Measurements from ENCODE around the gene NTN5. TPM values are rescaled to one million over a fixed set of nuclear protein-coding genes. Genes with fewer than 3 reads are reported as not detected.
A peak's percentile ranks its signal among the peaks of the same experiment; 100 is the strongest.

The NTN5 gene
- total and polyA plus RNA-seq, 10 of the 15 experiments (the other 5 are each of a cell fraction or from before 2014, with no cell fraction given): 0.07 to 0.22 TPM; not detected in 8

- no peak for TF ChIP-seq ATF2 (IDR thresholded peaks at IDR 0.05; ENCODE audit: low read length)
- peak; percentile 15 for TF ChIP-seq RELA (IDR thresholded peaks at IDR 0.05; ENCODE audit: borderline replicate concordance, partially characterized antibody)
- TF ChIP-seq RAD21 (IDR thresholded peaks at IDR 0.05; ENCODE audit: insufficient read depth, low read depth, low read length): no peak
These were observed 47.9 kb upstream of the NTN5 start (continued) for GRCh38 chr19:48720613-48721296.

- H3K27me3 ChIP-seq (replicated peaks in 1 of 2; ENCODE audit: control insufficient read depth in 2 of 2, insufficient read depth in 2 of 2, low read length in 1 of 2): no peaks in the 10 kb centered on the region
- no peak overlapping the region for H3K27ac ChIP-seq (ENCODE audit: control insufficient read depth, insufficient read depth)
These were observed 47.4 kb upstream of the NTN5 start for GRCh38 chr19:48720251-48720612.

More at GRCh38 chr19:48720251-48720612, 47.4 kb upstream of the NTN5 start:
- CTCF ChIA-PET: interaction anchor here (1.4 to 2.7 kb wide), 2 partner anchors 46 to 74 kb away, joined by 4 to 11 read pairs; partner anchors contain the start of gene CA11
- SMC1A ChIA-PET (ENCODE audit: uncharacterized antibody, unreplicated experiment): interaction anchor here (0.8 kb wide), 3 partner anchors 19 to 273 kb away, joined by 3 to 4 read pairs (median 3); partner anchors contain the start of gene RUVBL2
- ATAC-seq: peak; percentile 46
- no peaks in the 10 kb centered on the region for H4K20me1 ChIP-seq (ENCODE audit: control insufficient read depth, insufficient read depth)
- H3K9me3 ChIP-seq (replicated peaks; ENCODE audit: control insufficient read depth, insufficient read depth, low read length): no peaks in the 10 kb centered on the region
- H3K79me2 ChIP-seq (ENCODE audit: control insufficient read depth, insufficient read depth, low read length): no peaks in the 10 kb centered on the region
- peak; percentile 11 for TF ChIP-seq MEF2B (IDR thresholded peaks at IDR 0.05; ENCODE audit: partially characterized antibody, poor library complexity, severe bottlenecking)
- TF ChIP-seq KAT2A (conservative IDR thresholded peaks at IDR 0.05; ENCODE audit: control insufficient read depth, low read depth, low read length): no peak
- TF ChIP-seq HDGF (IDR thresholded peaks at IDR 0.05): no peak
- TF ChIP-seq NBN (IDR thresholded peaks at IDR 0.05): no peak
- WGBS (ENCODE audit: insufficient coverage, insufficient replicate concordance, low lambda C conversion rate, missing lambda C conversion rate): 18% methylated on average over 12 of the region's 12 CpGs
- no peak overlapping the region for H3K4me3 ChIP-seq
- H3K9ac ChIP-seq (ENCODE audit: control insufficient read depth, insufficient read depth, low read length): no peak overlapping the region
- POLR2A ChIA-PET: interaction anchor here (0.5 to 1.0 kb wide), 2 partner anchors 52 to 160 kb away, joined by 4 to 6 read pairs; no protein-coding TSS in a partner anchor
- no peak for FAIRE-seq
- H3K36me3 ChIP-seq (ENCODE audit: control insufficient read depth in 2 of 2, insufficient read depth in 2 of 2, low read length in 1 of 2): no peaks in the 10 kb centered on the region
- in situ Hi-C loops (cut with MboI): no loop called here
- H2AFZ ChIP-seq (ENCODE audit: control insufficient read depth, low read depth, low read length): peak overlapping the region; percentile 98
- intact Hi-C loops (cut with micrococcal nuclease; ENCODE audit: unreplicated experiment): no loop called here
- H3K4me2 ChIP-seq (ENCODE audit: control insufficient read depth, insufficient read depth): peak overlapping the region; percentile 86; the same call in 1 of the 2 replicates
- RAD21 ChIA-PET (ENCODE audit: unreplicated experiment): interaction anchor here (1.0 kb wide), 1 partner anchor 75 kb away, joined by 10 read pairs; the partner anchor contains the start of gene CA11
- BruUV-seq (replicated peaks): no TSS peak
- DNase-seq (ENCODE audit: low read depth, low spot score): no peak
- peaks cover 6% of the 10 kb centered on the region for H3K4me1 ChIP-seq (ENCODE audit: control insufficient read depth, insufficient read depth, low read length)

Measured in GM12878 (cell line).